BLaER1 treated with 17β-estradiol and CSF1 and Interleukin-3, amounts not matched to agents 10 nM and 100 nM (cell line): ENCODE data around the gene THOC2.
"Not testable (repeated sequence)": the region's sequence is repeated elsewhere in the genome, so short reads cannot be mapped to it uniquely, and the experiment has no call there.

Source experiments
- H3K27ac ChIP-seq, 11 experiments: shearing (Covaris generic); formaldehyde crosslinking; 2 replicates each; pipeline ENCODE4 v1.8.1; 2022
- H3K27me3 ChIP-seq, 11 experiments: shearing (Covaris generic); formaldehyde crosslinking; 2 replicates each; pipeline ENCODE4 v1.8.1; 2022
- H3K36me3 ChIP-seq, 11 experiments: shearing (Covaris generic); formaldehyde crosslinking; 2 replicates each; pipeline ENCODE4 v1.8.1; 2022
- H3K4me1 ChIP-seq, 10 experiments: shearing (Covaris generic); formaldehyde crosslinking; 2 replicates each; pipeline ENCODE4 v1.8.1; 2022
- H3K4me2 ChIP-seq, 11 experiments: shearing (Covaris generic); formaldehyde crosslinking; 2 replicates each; pipeline ENCODE4 v1.8.1; 2022
- H3K4me3 ChIP-seq, 10 experiments: shearing (Covaris generic); formaldehyde crosslinking; 2 replicates each; pipeline ENCODE4 v1.8.1; 2022
- H3K9ac ChIP-seq, 11 experiments: shearing (Covaris generic); formaldehyde crosslinking; 2 replicates each; pipeline ENCODE4 v1.8.1; 2022
- H3K9me3 ChIP-seq, 11 experiments: shearing (Covaris generic); formaldehyde crosslinking; replicated peaks in 1 of 11; 2 replicates each; pipeline ENCODE4 v1.8.1; 2022
- H4K20me1 ChIP-seq, 11 experiments: shearing (Covaris generic); formaldehyde crosslinking; 2 replicates each; pipeline ENCODE4 v1.8.1; 2022
- Cebpa-rat ChIP-seq, 11 experiments: shearing (Covaris generic); IDR thresholded peaks; 2 replicates each; pipeline ENCODE4 v1.8.1; 2022

The THOC2 gene

DNA sequence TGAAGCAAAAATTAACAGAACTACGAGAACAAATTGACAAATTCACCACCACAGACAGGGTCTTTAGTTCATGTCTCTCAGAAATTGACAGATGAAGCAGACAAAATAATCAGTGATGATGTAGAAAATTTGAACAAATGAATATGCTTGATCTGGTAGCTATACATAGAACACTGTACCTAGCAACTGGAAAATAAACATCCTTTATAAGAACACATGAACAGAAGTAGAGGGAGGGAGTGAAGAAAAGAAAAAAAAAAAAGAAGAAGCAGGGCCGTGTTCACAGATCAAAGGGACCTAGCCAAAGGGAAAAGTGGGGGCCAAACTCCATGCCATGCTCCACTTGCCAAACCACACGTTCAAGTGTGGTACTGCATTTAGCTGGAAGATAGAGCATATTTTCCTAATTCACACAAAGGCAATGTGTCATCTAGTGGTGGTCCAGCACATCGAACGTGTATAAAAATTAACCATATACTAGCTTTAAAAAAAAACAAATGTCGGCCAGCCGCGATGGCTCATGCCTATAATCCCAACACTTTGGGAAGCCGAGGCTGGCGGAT is 5.6 kb upstream of the THOC2 start:
- Histone ChIP-seq H3K27ac (no peak overlapping the region), H4K20me1 (no peaks in the 10 kb centered on the region), H3K9ac (no peak overlapping the region), H3K27me3 (peaks cover 0 to 16% (median 9%) of the 10 kb centered on the region in 11 experiments; a peak in 3 of 22 replicates), H3K4me2 (no peak overlapping the region), H3K4me3 (no peak overlapping the region), H3K4me1 (peaks cover 0 to 10% (median 0%) of the 10 kb centered on the region in 10 experiments; a peak in 5 of 20 replicates), H3K9me3 (peaks cover under 1 to 8% (median 2%) of the 10 kb centered on the region in 11 experiments; a peak in 14 of 22 replicates), H3K36me3 (no peaks in the 10 kb centered on the region)
- no peak for TF ChIP-seq Cebpa-rat (IDR thresholded peaks at IDR 0.05)

GRCh38 chrX:123736333-123736921 is 3.6 kb upstream of the THOC2 start:
- TF ChIP-seq Cebpa-rat (IDR thresholded peaks at IDR 0.05) = no peak
- H3K27ac ChIP-seq = no peak overlapping the region

DNA sequence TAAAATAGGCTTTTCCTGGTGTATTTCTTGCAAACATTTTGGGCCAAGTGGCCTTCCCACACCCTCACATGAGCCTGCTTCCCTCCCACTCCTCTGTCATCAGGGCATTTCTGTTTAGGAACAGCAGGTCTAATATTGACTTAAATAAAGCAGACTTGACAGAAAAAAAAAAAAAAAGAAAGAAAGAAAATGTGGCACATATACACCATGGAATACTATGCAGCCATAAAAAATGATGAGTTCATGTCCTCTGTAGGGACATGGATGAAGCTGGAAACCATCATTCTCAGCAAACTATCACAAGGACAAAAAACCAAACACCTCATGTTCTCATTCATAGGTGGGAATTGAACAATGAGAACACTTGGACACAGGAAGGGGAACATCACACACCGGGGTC is 2.3 kb upstream of the THOC2 start:
- Histone ChIP-seq H3K27me3 (peaks cover 0 to 26% (median 3%) of the 10 kb centered on the region in 11 experiments; a peak in 6 of 22 replicates), H4K20me1 (peaks cover 3 to 26% (median 21%) of the 10 kb centered on the region in 11 experiments; a peak in 21 of 22 replicates)

More at GRCh38 chrX:123736333-123736921, 3.6 kb upstream of the THOC2 start:
- peaks cover 0 to 21% (median 9%) of the 10 kb centered on the region in 11 experiments; a peak in 3 of 22 replicates for H3K27me3 ChIP-seq
- peaks cover 0 to 10% (median under 1%) of the 10 kb centered on the region in 10 experiments; a peak in 8 of 20 replicates for H3K4me1 ChIP-seq
- H4K20me1 ChIP-seq = peaks cover 0 to 13% (median 8%) of the 10 kb centered on the region in 11 experiments; a peak in 11 of 22 replicates
- H3K9me3 ChIP-seq = peaks cover 13 to 24% (median 20%) of the 10 kb centered on the region in 11 experiments; a peak in 20 of 22 replicates
- no peak overlapping the region for H3K9ac ChIP-seq
- H3K4me2 ChIP-seq = no peak overlapping the region
- no peaks in the 10 kb centered on the region for H3K36me3 ChIP-seq
- no peak overlapping the region for H3K4me3 ChIP-seq

DNA sequence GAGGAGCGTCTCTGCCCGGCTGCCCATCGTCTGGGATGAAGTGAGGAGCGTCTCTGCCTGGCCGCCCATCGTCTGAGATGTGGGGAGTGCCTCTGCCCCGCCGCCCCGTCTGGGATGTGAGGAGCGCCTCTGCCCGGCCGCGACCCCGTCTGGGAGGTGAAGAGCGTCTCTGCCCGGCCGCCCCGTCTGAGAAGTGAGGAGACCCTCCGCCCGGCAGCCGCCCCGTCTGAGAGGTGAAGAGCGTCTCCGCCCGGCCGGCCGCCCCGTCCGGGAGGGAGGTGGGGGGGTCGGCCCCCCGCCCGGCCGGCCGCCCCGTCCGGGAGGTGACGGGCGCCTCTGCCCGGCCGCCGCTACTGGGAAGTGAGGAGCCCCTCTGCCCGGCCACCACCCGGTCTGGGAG is 1.2 kb upstream of the THOC2 start:
- H3K4me2 ChIP-seq, H3K27ac ChIP-seq, H3K36me3 ChIP-seq, H3K4me3 ChIP-seq, H3K9ac ChIP-seq: not testable (repeated sequence)
- peaks cover 13 to 24% (median 21%) of the 10 kb centered on the region in 11 experiments; a peak in 20 of 22 replicates for H3K9me3 ChIP-seq
- peaks cover 10 to 24% (median 19%) of the 10 kb centered on the region in 10 experiments; a peak in 18 of 20 replicates for H3K4me1 ChIP-seq
- peaks cover 12 to 36% (median 28%) of the 10 kb centered on the region in 11 experiments; a peak in 21 of 22 replicates for H4K20me1 ChIP-seq
- H3K27me3 ChIP-seq = peaks cover 0 to 28% (median 7%) of the 10 kb centered on the region in 11 experiments; a peak in 11 of 22 replicates

More for the DNA sequence above, 2.3 kb upstream of the THOC2 start:
- Histone ChIP-seq H3K9me3 (peaks cover 13 to 24% (median 21%) of the 10 kb centered on the region in 11 experiments; a peak in 20 of 22 replicates), H3K4me1 (peaks cover 8 to 14% (median 12%) of the 10 kb centered on the region in 10 experiments; a peak in 17 of 20 replicates)
- not testable (repeated sequence) for H3K9ac ChIP-seq, H3K36me3 ChIP-seq, H3K27ac ChIP-seq, H3K4me3 ChIP-seq, H3K4me2 ChIP-seq

- Histone ChIP-seq H3K27ac (peak overlapping the region; percentile 64 to 93 (median 88); a peak in 21 of 22 replicates), H4K20me1 (peaks cover 28 to 56% (median 48%) of the 10 kb centered on the region in 11 experiments; a peak in 21 of 22 replicates)
These were observed 724 bp downstream of the THOC2 start for GRCh38 chrX:123731987-123732669.

DNA sequence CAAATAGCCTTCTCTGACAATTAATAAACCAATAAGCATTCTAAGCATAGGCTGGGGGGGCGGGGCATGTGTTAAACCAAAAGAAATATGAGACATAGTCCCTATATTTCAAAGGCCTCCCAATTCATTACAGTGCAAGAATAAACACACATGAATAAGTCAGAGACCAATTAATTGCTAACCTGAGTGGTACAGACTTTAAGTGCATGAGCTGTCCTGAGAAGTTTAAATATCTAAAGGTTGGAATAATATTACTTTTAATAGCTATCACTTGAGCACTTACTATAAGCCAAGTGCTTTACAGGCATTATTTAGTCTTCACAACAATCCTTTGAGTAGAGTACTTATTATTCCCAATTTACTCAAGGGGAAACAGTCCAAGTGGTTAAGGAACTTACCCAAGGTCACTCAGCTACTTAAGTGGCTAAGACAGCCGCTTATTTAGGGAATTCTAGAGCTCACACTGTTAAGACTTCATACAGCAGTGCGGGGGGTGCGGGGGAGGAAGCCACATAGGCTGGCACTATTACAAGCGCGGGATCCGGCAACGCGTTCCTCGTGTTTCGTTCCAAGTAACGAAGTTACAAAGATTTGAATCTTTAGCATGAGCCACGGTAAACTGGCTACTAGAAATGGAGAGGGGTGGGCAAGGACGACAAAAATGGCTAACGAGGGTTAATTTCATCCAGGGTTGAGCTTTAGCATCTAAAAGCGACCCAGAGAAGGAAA is 1.4 kb downstream of the THOC2 start:
- Histone ChIP-seq H3K4me3 (peak overlapping the region; percentile 77 to 87 (median 83)), H3K9ac (peak overlapping the region; percentile 83 to 92 (median 90)), H3K4me1 (peaks cover 10 to 39% (median 27%) of the 10 kb centered on the region in 10 experiments), H3K4me2 (peak overlapping the region; percentile 66 to 86 (median 77)), H3K9me3 (peaks cover 13 to 24% (median 21%) of the 10 kb centered on the region in 11 experiments; a peak in 20 of 22 replicates), H4K20me1 (peaks cover 33 to 63% (median 55%) of the 10 kb centered on the region in 11 experiments; a peak in 21 of 22 replicates), H3K36me3 (peaks cover 0 to 15% (median 3%) of the 10 kb centered on the region in 11 experiments; a peak in 4 of 22 replicates), H3K27ac (peak overlapping the region; percentile 64 to 93 (median 88); a peak in 21 of 22 replicates), H3K27me3 (peaks cover 5 to 54% (median 21%) of the 10 kb centered on the region in 11 experiments; a peak in 18 of 22 replicates)
- no peak for TF ChIP-seq Cebpa-rat (IDR thresholded peaks at IDR 0.05)

More at GRCh38 chrX:123731987-123732669, 724 bp downstream of the THOC2 start:
- Histone ChIP-seq H3K9me3 (peaks cover 13 to 24% (median 21%) of the 10 kb centered on the region in 11 experiments; a peak in 20 of 22 replicates), H3K9ac (peak overlapping the region; percentile 83 to 92 (median 90)), H3K27me3 (peaks cover under 1 to 47% (median 18%) of the 10 kb centered on the region in 11 experiments; a peak in 18 of 22 replicates), H3K36me3 (peaks cover 0 to 9% (median 0%) of the 10 kb centered on the region in 11 experiments; a peak in 4 of 22 replicates), H3K4me2 (peak overlapping the region; percentile 66 to 86 (median 77)), H3K4me3 (peak overlapping the region; percentile 77 to 87 (median 83)), H3K4me1 (peaks cover 10 to 39% (median 27%) of the 10 kb centered on the region in 10 experiments)
- no peak for TF ChIP-seq Cebpa-rat (IDR thresholded peaks at IDR 0.05)

DNA sequence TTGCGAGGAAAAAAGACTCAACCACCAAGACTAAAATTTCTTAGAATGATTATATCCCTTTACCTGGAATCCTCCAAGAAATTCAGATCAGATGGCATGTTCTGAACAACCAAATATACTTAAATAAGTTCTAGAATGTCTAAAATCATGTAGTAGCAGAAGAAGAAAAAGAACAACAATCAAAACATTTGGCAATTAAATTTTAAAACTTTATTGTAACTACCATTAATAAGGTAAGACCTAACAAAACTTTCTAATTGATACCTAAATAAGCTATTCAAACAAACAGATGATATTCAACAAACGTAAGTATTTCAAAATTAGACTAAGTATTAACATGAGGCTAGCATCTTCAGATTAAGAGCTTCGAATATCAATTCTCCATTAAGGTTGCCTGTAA is 4.3 kb downstream of the THOC2 start:
- H4K20me1 ChIP-seq = peaks cover 50 to 91% (median 83%) of the 10 kb centered on the region in 11 experiments; a peak in 21 of 22 replicates
- H3K4me1 ChIP-seq = peaks cover 10 to 39% (median 27%) of the 10 kb centered on the region in 10 experiments
- H3K27me3 ChIP-seq = peaks cover 9 to 78% (median 40%) of the 10 kb centered on the region in 11 experiments; a peak in 19 of 22 replicates
- peaks cover 13 to 26% (median 20%) of the 10 kb centered on the region in 11 experiments; a peak in 20 of 22 replicates for H3K9me3 ChIP-seq
- H3K4me3 ChIP-seq = no peak overlapping the region
- peak overlapping the region in 10 of 11 experiments; percentile 7 to 84 (median 50); a peak in 14 of 22 replicates for H3K4me2 ChIP-seq
- 0 out of 22 replicates have a peak overlapping the region, but pooled peaks of 1 of the 11 experiments have one; percentile 16 for H3K9ac ChIP-seq
- TF ChIP-seq Cebpa-rat (IDR thresholded peaks at IDR 0.05) = no peak
- peaks cover 0 to 36% (median 17%) of the 10 kb centered on the region in 11 experiments; a peak in 14 of 22 replicates for H3K36me3 ChIP-seq
- no peak overlapping the region for H3K27ac ChIP-seq
